ENCODE data around the gene DERL2.

Gene DERL2

DNA sequence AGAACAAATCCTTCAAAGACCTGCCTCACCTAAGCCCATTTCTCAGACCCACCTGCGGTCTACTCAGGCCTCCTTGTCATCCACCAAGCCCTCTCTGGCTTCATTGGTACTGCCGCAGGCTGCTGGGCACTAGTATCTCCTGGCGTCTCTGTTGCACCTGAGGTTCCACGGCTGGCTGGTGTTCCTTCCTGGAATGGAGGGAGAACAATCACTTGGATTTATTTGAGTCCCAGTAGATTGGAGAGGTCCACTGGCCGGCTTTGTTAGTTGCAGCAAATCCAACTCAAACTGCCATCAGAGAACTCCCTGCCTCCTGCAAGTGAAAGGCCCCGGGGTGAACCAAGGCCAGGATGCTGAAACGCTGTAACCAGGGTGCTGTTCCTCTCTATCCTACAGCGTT lies 15.7 kb upstream of the DERL2 start:
- no peak overlapping the region for H3K4me3 ChIP-seq (ENCODE audit: low read length)
- TF ChIP-seq, protein P1, sequence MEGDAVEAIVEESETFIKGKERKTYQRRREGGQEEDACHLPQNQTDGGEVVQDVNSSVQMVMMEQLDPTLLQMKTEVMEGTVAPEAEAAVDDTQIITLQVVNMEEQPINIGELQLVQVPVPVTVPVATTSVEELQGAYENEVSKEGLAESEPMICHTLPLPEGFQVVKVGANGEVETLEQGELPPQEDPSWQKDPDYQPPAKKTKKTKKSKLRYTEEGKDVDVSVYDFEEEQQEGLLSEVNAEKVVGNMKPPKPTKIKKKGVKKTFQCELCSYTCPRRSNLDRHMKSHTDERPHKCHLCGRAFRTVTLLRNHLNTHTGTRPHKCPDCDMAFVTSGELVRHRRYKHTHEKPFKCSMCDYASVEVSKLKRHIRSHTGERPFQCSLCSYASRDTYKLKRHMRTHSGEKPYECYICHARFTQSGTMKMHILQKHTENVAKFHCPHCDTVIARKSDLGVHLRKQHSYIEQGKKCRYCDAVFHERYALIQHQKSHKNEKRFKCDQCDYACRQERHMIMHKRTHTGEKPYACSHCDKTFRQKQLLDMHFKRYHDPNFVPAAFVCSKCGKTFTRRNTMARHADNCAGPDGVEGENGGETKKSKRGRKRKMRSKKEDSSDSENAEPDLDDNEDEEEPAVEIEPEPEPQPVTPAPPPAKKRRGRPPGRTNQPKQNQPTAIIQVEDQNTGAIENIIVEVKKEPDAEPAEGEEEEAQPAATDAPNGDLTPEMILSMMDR (conservative IDR thresholded peaks at IDR 0.05; ENCODE audit: low read depth, low read length) = no peak
- no peak for DNase-seq (ENCODE audit: low read depth)

DNA sequence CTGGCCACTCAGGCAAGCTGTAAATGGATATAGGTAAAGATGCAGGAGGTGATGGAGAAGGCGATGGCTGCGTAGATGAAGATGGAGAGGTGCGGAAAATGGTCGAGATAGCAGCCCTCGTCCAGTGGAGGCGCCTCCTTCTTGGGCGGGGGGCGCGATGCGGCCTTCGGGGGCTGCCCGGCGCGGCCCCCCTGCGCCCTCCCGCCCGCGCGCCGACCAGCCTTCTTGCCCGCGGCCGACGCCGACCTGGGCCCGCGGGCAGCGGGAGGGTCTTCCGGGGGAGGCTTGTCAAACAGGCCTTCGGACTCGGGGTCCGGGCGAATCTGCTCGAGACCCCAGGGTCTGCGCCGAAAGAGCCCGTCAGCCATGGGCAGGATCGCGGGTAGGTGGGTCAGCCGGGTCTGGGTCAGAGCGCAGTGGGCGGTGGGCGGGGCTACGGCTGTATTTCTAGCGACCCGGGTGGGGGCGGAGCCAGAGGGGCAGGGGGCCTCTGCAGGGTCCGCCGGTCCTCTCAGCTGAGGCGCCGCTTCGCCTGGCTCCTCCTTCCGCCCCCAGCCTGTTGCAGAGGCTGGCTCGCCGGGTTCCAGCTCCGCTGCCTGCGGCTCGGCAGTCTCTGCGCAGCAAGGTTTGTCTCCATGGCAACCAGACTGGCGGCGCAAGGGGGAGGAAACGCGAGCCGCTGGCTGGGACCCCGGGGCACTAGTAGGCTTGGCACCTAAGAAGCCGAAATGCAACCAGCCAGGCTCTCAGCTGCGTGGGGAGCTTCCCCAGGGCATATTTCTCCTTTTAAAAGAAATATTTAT lies 14.8 kb upstream of the DERL2 start:
- H3K4me3 ChIP-seq (ENCODE audit: low read length) = peak overlapping the region; percentile 75
- TF ChIP-seq, protein P1 (conservative IDR thresholded peaks at IDR 0.05; ENCODE audit: low read depth, low read length) = no peak
- peak; percentile 67 for DNase-seq (ENCODE audit: low read depth)

DNA sequence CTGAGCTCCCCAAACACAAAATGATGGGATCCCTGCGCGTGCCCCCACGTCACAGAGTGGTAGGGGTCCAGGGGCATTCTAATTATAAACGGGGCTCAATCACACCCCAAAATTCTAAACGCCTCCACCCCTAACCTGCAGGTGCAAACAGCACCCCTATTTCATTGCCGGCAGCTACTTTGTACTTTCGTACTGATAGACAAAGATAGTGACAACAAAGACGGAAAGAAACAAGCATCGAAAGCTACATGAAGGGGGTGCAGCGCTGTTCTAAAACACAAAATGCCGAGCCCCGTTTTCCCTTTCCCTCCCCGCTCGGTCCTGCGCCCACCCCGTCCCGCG lies 14.2 kb upstream of the DERL2 start:
- DNase-seq (ENCODE audit: low read depth) = no peak
- TF ChIP-seq, protein P1 (conservative IDR thresholded peaks at IDR 0.05; ENCODE audit: low read depth, low read length) = no peak
- peak overlapping the region; percentile 75 for H3K4me3 ChIP-seq (ENCODE audit: low read length)

- H3K4me3 ChIP-seq (ENCODE audit: low read length) = peak overlapping the region; percentile 75
- DNase-seq (ENCODE audit: low read depth) = no peak
These were observed 13.7 kb upstream of the DERL2 start for GRCh38 chr17:5499476-5500231.

GRCh38 chr17:5492970-5493369 lies 7.0 kb upstream of the DERL2 start:
- no peak for DNase-seq (ENCODE audit: low read depth)
- TF ChIP-seq, protein P1 (conservative IDR thresholded peaks at IDR 0.05; ENCODE audit: low read depth, low read length) = no peak
- no peak overlapping the region for H3K4me3 ChIP-seq (ENCODE audit: low read length)

More at GRCh38 chr17:5499476-5500231, 13.7 kb upstream of the DERL2 start:
- TF ChIP-seq, protein P1 (conservative IDR thresholded peaks at IDR 0.05; ENCODE audit: low read depth, low read length) = peak; percentile 2

GRCh38 chr17:5488752-5489151 lies 2.8 kb upstream of the DERL2 start:
- H3K4me3 ChIP-seq (ENCODE audit: low read length) = no peak overlapping the region
- TF ChIP-seq, protein P1 (conservative IDR thresholded peaks at IDR 0.05; ENCODE audit: low read depth, low read length) = no peak
- DNase-seq (ENCODE audit: low read depth) = no peak
